ENCODE results near the gene OR51I1.

DNA sequence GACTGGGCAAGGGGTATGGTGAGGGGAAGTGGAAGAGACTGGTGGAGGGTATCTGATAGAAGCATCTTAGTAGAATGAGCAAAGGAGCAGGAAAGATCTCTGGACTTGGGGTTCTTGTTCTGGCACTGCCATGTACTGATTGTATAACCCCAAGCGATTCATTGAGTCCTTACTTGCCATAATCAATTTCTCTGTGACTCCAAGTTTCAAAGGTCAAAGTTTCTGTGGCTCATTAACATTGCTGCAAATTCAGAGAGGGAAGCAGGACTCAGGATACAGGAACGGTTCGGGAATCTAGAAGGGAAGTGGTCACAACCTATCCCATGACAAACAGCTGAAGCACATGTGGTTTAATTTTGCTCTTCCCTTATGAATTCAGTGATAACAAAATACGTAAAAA is 8.1 kb upstream of the OR51I1 start:
- TF ChIP-seq POLR2AphosphoS5 (IDR thresholded peaks at IDR 0.05; ENCODE audit: low read depth, low read length), result no peak
- no peak for TF ChIP-seq POLR2A (IDR thresholded peaks at IDR 0.05; ENCODE audit: low read depth, low read length)
